Panc1 (cell line): ENCODE data around the gene AQP11. TPM values are rescaled to one million over a fixed set of nuclear protein-coding genes. Genes with fewer than 3 reads are reported as not detected.

ENCODE experiments used
- ATAC-seq: fragments of 200-7000 bp; cut with Tn5 transposase; 2 replicates; pipeline ENCODE4 v1.9.1; 2020; ENCODE audit warnings: mild to moderate bottlenecking, moderate library complexity
- BruUV-seq: library from RNA; stranded (reverse); fragments of 400-500 nt; replicated peaks from 2 replicates; lab custom pipeline; 2021; lab: Mats Ljungman, UMichigan
- CTCF ChIA-PET: fragments of 300-600 bp; sonication (Branson Sonifier 250); formaldehyde crosslinking; loops from one replicate; lab custom pipeline; 2022; ENCODE audit warnings: antibody characterized with exemption; lab: Charles Lee
- POLR2A ChIA-PET: fragments of 300-600 bp; sonication (Branson Sonifier 250); formaldehyde crosslinking; loops from one replicate; lab custom pipeline; 2022; ENCODE audit warnings: antibody characterized with exemption; lab: Charles Lee
- DNase-seq: peaks from one replicate; pipeline ENCODE4 v3.0.0-alpha.2; 2010; ENCODE audit warnings: low read depth, low spot score
- H3K27ac ChIP-seq: 2 replicates; pipeline ENCODE4 v1.5.1; 2011; ENCODE audit warnings: mild to moderate bottlenecking, low read length, inconsistent platforms
- H3K27me3 ChIP-seq: fragments of 200-500 bp; sonication (Bioruptor generic); 2 replicates; pipeline ENCODE4 v1.6.0; 2014; ENCODE audit warnings: low read length, inconsistent platforms; ENCODE audit not compliant: control insufficient read depth, insufficient read depth
- H3K36me3 ChIP-seq: fragments of 200-500 bp; sonication (Bioruptor generic); 2 replicates; pipeline ENCODE4 v1.5.1; 2014; ENCODE audit warnings: inconsistent platforms, mild to moderate bottlenecking, low read length, moderate library complexity; ENCODE audit not compliant: control insufficient read depth, insufficient read depth
- H3K4me1 ChIP-seq: 2 replicates; pipeline ENCODE4 v1.5.1; 2011; ENCODE audit warnings: inconsistent platforms, mild to moderate bottlenecking, low read length, moderate library complexity; ENCODE audit not compliant: control insufficient read depth, insufficient read depth
- H3K4me3 ChIP-seq, 2 experiments: 2 replicates each; pipeline ENCODE4 v1.5.1; 2011 to 2012; ENCODE audit warnings: low read depth in 2 of 2, low read length in 2 of 2, mild to moderate bottlenecking in 2 of 2, inconsistent platforms in 1 of 2, moderate library complexity in 1 of 2
- H3K9me3 ChIP-seq: fragments of 200-500 bp; sonication (Bioruptor generic); 2 replicates; pipeline ENCODE4 v1.5.1; 2014; ENCODE audit warnings: low read depth, mild to moderate bottlenecking, inconsistent platforms, low read length, moderate library complexity; ENCODE audit not compliant: control insufficient read depth, insufficient read depth
- POLR2AphosphoS5 ChIP-seq: IDR thresholded peaks from 2 replicates; pipeline ENCODE4 v1.6.1; 2012; ENCODE audit warnings: mild to moderate bottlenecking, low read depth, low read length, moderate library complexity
- SIN3A ChIP-seq: IDR thresholded peaks from 2 replicates; pipeline ENCODE4 v1.6.1; 2012; ENCODE audit warnings: low read depth, mild to moderate bottlenecking, low read length, moderate library complexity, borderline replicate concordance; ENCODE audit not compliant: insufficient read depth
- TCF7L2 ChIP-seq: IDR thresholded peaks from 2 replicates; pipeline ENCODE4 v1.6.1; 2011; ENCODE audit warnings: mild to moderate bottlenecking, low read depth, low read length, inconsistent platforms
- in situ Hi-C: cut with HindIII; loops from 2 replicates; pipeline ENCODE4 v1.10.0; 2016; ENCODE audit warnings: low sequenced_read_pairs, low pct_unique_long_range_greater_than_20kb
- intact Hi-C: fragments of 100-400 bp; cut with micrococcal nuclease; formaldehyde crosslinking; loops from one replicate; pipeline ENCODE4 v1.10.0; 2022; ENCODE audit not compliant: unreplicated experiment
- total RNA-seq: library from RNA; stranded (reverse); gene quantifications from one replicate; pipeline ENCODE4 v1.2.1, GENCODE V29; 2021; ENCODE audit not compliant: unreplicated experiment
- TF ChIP-seq, protein P1 (sequence below), 2 experiments: IDR thresholded peaks; 2 replicates each; pipeline ENCODE4 v1.6.1; 2011 to 2012; ENCODE audit warnings: low read depth in 2 of 2, control low read depth in 1 of 2, low read length in 1 of 2, mild to moderate bottlenecking in 1 of 2, moderate library complexity in 1 of 2; ENCODE audit not compliant: insufficient read depth in 1 of 2
- TF ChIP-seq, protein P2 (sequence below): fragments of 450-650 bp; IDR thresholded peaks from 2 replicates; pipeline ENCODE4 v1.5.1; 2017; ENCODE audit warnings: mild to moderate bottlenecking

AQP11 gene
- total RNA-seq, 1 experiment from 2014 or later, result 2.3 TPM

DNA sequence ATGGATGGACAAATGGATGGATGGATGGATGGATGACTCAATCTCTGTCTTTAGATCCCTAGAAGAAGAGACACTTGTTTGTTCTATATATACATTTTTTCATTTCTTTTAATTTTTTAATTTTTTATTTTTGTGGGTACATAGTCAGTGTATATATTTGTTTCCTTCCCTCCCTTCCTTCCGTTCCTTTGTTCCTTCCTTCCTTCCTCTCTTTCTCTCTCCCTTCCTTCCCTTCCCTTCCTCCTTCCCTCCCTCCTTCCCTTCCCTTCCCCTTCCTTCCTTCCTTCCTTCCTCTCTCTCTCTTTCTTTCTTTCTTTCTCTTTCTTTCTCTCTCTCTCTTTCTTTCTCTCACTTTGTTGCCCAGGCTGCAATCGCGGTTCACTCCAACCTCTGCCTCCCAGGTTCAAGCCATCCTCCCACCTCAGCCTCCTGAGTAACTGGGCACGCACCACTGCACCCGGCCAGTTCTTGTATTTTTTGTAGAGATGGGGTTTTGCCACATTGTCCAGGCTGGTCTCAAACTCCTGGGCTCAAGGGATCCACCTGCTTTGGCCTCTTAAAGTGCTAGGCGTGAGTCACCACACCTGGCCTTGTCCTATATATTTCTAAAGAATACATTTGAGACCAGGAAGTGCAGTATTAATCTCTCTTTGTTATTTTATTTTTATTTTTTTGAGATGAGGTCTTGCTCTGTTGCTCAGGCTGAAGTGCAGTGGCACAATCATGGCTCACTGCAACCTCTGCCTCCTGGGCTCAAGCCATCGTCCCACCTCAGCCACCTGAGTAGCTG, 42.5 kb upstream of the AQP11 start:
- TF ChIP-seq, protein P1, sequence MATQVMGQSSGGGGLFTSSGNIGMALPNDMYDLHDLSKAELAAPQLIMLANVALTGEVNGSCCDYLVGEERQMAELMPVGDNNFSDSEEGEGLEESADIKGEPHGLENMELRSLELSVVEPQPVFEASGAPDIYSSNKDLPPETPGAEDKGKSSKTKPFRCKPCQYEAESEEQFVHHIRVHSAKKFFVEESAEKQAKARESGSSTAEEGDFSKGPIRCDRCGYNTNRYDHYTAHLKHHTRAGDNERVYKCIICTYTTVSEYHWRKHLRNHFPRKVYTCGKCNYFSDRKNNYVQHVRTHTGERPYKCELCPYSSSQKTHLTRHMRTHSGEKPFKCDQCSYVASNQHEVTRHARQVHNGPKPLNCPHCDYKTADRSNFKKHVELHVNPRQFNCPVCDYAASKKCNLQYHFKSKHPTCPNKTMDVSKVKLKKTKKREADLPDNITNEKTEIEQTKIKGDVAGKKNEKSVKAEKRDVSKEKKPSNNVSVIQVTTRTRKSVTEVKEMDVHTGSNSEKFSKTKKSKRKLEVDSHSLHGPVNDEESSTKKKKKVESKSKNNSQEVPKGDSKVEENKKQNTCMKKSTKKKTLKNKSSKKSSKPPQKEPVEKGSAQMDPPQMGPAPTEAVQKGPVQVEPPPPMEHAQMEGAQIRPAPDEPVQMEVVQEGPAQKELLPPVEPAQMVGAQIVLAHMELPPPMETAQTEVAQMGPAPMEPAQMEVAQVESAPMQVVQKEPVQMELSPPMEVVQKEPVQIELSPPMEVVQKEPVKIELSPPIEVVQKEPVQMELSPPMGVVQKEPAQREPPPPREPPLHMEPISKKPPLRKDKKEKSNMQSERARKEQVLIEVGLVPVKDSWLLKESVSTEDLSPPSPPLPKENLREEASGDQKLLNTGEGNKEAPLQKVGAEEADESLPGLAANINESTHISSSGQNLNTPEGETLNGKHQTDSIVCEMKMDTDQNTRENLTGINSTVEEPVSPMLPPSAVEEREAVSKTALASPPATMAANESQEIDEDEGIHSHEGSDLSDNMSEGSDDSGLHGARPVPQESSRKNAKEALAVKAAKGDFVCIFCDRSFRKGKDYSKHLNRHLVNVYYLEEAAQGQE (IDR thresholded peaks at IDR 0.05; ENCODE audit: insufficient read depth in 1 of 2, low read depth in 2 of 2, low read length in 1 of 2), result no peak
- no peak for TF ChIP-seq TCF7L2
- TF ChIP-seq SIN3A, result no peak
- TF ChIP-seq, protein P2, sequence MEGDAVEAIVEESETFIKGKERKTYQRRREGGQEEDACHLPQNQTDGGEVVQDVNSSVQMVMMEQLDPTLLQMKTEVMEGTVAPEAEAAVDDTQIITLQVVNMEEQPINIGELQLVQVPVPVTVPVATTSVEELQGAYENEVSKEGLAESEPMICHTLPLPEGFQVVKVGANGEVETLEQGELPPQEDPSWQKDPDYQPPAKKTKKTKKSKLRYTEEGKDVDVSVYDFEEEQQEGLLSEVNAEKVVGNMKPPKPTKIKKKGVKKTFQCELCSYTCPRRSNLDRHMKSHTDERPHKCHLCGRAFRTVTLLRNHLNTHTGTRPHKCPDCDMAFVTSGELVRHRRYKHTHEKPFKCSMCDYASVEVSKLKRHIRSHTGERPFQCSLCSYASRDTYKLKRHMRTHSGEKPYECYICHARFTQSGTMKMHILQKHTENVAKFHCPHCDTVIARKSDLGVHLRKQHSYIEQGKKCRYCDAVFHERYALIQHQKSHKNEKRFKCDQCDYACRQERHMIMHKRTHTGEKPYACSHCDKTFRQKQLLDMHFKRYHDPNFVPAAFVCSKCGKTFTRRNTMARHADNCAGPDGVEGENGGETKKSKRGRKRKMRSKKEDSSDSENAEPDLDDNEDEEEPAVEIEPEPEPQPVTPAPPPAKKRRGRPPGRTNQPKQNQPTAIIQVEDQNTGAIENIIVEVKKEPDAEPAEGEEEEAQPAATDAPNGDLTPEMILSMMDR, result no peak
- no peak for TF ChIP-seq POLR2AphosphoS5
- ATAC-seq (no peak), DNase-seq (no peak)
- no peak overlapping the region for H3K27ac ChIP-seq
- peaks cover 6% of the 10 kb centered on the region; the same call in 1 of the 2 replicates for H3K9me3 ChIP-seq
- no peaks in the 10 kb centered on the region for H3K36me3 ChIP-seq
- in situ Hi-C loops, result no loop called here
- ChIA-PET POLR2A (no interaction called here), CTCF (interaction anchor here (0.5 to 2.3 kb wide), 5 partner anchors 136 to 523 kb away, joined by 3 to 15 read pairs (median 5); no protein-coding TSS in a partner anchor)
- BruUV-seq, result no TSS peak
- H3K4me1 ChIP-seq, result peaks cover 4% of the 10 kb centered on the region; the same call in 1 of the 2 replicates
- no peaks in the 10 kb centered on the region for H3K27me3 ChIP-seq
- intact Hi-C loops, result loop anchor here (5.0 kb wide), 1 partner anchor 420 kb away; the partner anchor contains the start of gene MYO7A
- H3K4me3 ChIP-seq, result no peak overlapping the region

DNA sequence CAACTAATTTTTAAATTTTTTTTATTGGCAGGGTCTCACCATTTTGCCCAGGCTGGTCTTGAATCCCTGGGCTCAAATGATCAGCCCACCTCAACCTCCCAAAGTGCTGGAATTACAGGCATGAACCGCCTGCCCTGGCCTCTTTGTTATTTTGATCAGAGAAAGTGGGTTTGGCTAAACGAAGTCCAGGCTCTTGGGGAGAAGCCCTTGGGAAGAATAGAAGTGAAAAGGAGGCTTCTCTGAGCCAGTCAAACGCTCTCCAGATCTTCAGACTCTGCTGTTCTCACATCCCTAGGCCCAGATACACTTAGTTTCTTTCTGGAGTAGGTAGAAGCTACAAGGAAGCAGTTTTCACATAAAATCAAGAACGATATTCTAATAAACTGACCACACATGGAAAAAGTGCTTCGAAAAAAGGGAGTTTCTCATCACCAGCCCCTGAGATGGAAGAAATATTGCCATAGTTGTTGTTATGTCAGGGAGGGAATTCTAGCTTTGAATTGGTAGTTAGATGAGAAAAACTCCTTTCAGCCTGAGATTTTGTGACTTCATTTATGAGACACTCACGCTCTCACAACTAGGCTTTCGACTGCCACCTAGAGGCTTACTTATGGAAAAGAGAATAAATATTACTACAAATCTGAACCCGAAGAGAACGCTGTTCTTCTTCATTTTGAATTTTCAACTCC, 41.7 kb upstream of the AQP11 start:
- H3K9me3 ChIP-seq, result peaks cover 6% of the 10 kb centered on the region; the same call in 1 of the 2 replicates
- TF ChIP-seq, protein P2, result peak; percentile 78
- no peak for TF ChIP-seq TCF7L2
- in situ Hi-C loops (no loop called here), intact Hi-C loops (loop anchor here (2.0 to 5.0 kb wide), 2 partner anchors 355 to 421 kb away; partner anchors contain the start of gene MYO7A)
- CTCF ChIA-PET, result interaction anchor here (0.5 to 2.3 kb wide), 9 partner anchors 8 to 524 kb away, joined by 3 to 15 read pairs (median 4); no protein-coding TSS in a partner anchor
- no TSS peak for BruUV-seq
- no peaks in the 10 kb centered on the region for H3K27me3 ChIP-seq
- DNase-seq (peak; percentile 66), ATAC-seq (peak; percentile 88)
- H3K4me3 ChIP-seq, result no peak overlapping the region; a peak in 1 of 4 replicates
- POLR2A ChIA-PET, result no interaction called here
- peaks cover 4% of the 10 kb centered on the region; the same call in 1 of the 2 replicates for H3K4me1 ChIP-seq
- H3K27ac ChIP-seq, result no peak overlapping the region
- H3K36me3 ChIP-seq, result no peaks in the 10 kb centered on the region
